BJ (cell line): Measurements from ENCODE around the gene TMEM31. TPM values are rescaled to one million over a fixed set of nuclear protein-coding genes. Genes with fewer than 3 reads are reported as not detected.

Experiments used
- CTCF ChIA-PET: fragments of 350-600 bp; formaldehyde crosslinking; extraction: SDS; loops from one replicate; lab custom pipeline; 2021; ENCODE audit warnings: antibody characterized with exemption, inconsistent platforms; lab: Yijun Ruan, JAX
- POLR2A ChIA-PET: fragments of 300-600 bp; sonication (Branson Sonifier 250); formaldehyde crosslinking; extraction: SDS; loops from one replicate; lab custom pipeline; 2021; ENCODE audit warnings: antibody characterized with exemption; lab: Charles Lee
- DNase-seq: peaks from one replicate; pipeline ENCODE4 v3.0.0-alpha.2; 2011; ENCODE audit warnings: low read depth
- H3K27me3 ChIP-seq: 2 replicates; pipeline ENCODE4 v1.6.0; 2011; ENCODE audit warnings: low read length; ENCODE audit not compliant: control insufficient read depth, insufficient read depth
- H3K36me3 ChIP-seq: 2 replicates; pipeline ENCODE4 v1.5.1; 2011; ENCODE audit warnings: low read length; ENCODE audit not compliant: control insufficient read depth, insufficient read depth
- H3K4me3 ChIP-seq: 2 replicates; pipeline ENCODE4 v1.5.1; 2011; ENCODE audit warnings: low read depth, mild to moderate bottlenecking, control low read depth, low read length
- polyA plus RNA-seq: library from polyadenylated mRNA; depleted of rRNA; stranded (reverse); fragments of >200 nt; gene quantifications from 2 replicates; pipeline ENCODE4 v1.2.3, GENCODE V29; 2011
- TF ChIP-seq, protein P1 (sequence below): IDR thresholded peaks from 2 replicates; pipeline ENCODE4 v1.5.1; 2011; ENCODE audit warnings: low read depth, mild to moderate bottlenecking, control low read depth, inconsistent platforms, low read length, moderate library complexity; ENCODE audit not compliant: insufficient read depth

TMEM31 gene
- polyA plus RNA-seq, 1 experiment: 0.16 TPM

DNA sequence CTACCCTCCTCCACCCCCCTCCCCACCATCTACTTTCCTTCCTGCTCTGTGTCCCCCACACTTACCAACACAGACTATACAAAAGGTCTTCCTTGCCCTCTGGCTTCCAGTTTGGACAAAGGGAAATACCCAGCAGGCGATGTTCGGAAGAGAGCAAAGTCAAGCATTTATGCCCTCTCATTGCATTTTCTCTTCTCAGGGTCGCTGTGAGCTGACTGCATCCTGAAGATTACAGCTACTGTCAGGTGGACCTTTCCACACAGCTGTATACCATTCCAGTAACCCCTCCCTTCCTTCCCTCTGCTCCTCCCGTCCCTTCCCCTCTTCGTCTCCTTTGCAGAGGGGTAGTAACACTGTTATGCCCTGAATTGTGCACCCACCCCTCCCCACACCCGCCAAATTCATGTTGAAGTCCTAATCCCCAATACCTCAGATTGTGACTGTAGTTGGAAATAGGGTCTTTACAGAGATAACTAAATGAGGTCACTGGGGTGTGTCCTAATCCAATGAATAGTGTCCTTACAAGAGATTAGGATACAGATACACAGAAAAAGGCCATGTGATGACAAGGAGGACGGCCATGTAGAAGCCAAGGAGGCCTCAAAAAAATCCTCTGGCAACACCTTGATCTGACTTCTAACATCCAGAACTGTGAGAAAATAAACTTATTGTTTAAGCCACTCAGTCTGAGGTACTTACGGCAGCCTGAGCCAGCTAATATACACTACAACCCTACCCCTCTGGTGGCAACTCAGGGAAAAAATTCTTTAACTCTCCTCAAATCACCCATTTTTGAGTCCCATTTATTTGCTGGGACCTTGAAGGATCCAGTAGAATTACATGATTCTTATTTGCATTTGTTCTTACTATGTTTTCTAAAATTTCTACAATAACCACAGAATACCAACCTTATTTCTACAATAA, 35.9 kb upstream of the TMEM31 start:
- Histone ChIP-seq H3K36me3 (no peaks in the 10 kb centered on the region; the same call in 1 of the 2 replicates), H3K4me3 (no peak overlapping the region), H3K27me3 (no peaks in the 10 kb centered on the region)
- POLR2A ChIA-PET: no interaction called here
- CTCF ChIA-PET: no interaction called here
- TF ChIP-seq, protein P1, sequence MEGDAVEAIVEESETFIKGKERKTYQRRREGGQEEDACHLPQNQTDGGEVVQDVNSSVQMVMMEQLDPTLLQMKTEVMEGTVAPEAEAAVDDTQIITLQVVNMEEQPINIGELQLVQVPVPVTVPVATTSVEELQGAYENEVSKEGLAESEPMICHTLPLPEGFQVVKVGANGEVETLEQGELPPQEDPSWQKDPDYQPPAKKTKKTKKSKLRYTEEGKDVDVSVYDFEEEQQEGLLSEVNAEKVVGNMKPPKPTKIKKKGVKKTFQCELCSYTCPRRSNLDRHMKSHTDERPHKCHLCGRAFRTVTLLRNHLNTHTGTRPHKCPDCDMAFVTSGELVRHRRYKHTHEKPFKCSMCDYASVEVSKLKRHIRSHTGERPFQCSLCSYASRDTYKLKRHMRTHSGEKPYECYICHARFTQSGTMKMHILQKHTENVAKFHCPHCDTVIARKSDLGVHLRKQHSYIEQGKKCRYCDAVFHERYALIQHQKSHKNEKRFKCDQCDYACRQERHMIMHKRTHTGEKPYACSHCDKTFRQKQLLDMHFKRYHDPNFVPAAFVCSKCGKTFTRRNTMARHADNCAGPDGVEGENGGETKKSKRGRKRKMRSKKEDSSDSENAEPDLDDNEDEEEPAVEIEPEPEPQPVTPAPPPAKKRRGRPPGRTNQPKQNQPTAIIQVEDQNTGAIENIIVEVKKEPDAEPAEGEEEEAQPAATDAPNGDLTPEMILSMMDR: no peak
- no peak for DNase-seq

DNA sequence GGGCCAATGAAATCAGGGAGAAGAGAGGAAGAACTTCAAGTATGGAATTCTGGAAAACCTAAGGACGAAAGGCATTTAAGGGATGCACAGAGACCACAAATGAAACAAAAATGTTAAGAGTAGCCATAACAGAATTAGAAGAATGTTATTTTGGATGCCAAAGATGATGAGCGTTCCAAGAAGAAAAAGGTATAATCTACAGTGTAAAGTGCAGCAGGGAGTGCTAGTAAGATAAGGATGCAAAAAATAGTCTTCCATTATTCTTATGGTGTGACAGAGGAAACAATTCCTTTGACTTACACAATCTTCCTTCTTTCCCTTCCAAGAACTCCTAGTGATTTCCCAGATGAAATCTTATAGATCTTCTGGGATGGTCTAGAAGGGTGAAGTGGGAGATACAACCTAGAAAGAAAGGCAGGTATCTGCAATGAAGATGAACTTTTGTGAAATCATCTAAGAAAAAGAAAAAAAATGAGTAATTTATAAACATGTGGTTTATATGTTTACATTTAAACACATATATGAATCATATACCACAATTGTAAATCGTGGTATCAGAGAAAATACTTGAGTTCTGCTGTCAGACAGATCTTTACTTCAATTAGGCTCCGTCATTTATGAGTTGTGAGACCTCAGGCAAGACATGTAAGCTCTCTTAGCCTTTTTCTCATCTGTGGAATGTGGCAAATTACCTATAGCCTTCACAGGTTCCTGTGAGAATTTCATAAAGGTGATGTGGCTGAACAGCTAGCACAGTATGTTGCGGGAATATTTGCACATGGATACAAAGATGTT, 32.3 kb upstream of the TMEM31 start:
- TF ChIP-seq, protein P1: no peak
- ChIA-PET CTCF (interaction anchor here (0.7 to 0.9 kb wide), 3 partner anchors 73 to 168 kb away, joined by 3 to 6 read pairs (median 3); no protein-coding TSS in a partner anchor), POLR2A (interaction anchor here (0.6 to 1.0 kb wide), 2 partner anchors 11 to 63 kb away, joined by 3 to 10 read pairs; no protein-coding TSS in a partner anchor)
- no peak for DNase-seq
- no peak overlapping the region for H3K4me3 ChIP-seq
- peaks cover 1% of the 10 kb centered on the region; the same call in 1 of the 2 replicates for H3K36me3 ChIP-seq
- no peaks in the 10 kb centered on the region for H3K27me3 ChIP-seq

DNA sequence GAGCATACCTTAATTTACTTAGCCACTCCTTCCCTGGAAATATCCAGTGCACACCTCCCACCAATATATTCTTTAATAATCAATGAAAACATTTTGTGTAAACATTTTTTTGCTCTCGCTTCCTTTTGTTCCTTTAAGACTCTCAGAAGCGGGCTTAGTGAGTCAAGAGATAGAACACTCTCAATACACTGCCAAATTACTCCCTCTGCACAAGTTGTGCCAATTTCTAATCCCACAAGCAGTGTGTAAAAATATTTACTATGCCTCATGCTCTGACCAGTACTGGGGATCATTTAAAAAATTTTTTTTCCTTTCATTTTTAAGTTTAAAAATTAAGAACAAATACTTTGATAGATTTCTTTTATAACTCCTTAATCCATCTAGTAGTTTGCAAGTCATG, 29.3 kb upstream of the TMEM31 start:
- POLR2A ChIA-PET: no interaction called here
- no peak for DNase-seq
- Histone ChIP-seq H3K36me3 (peaks cover 1% of the 10 kb centered on the region; the same call in 1 of the 2 replicates), H3K27me3 (no peaks in the 10 kb centered on the region), H3K4me3 (no peak overlapping the region)
- CTCF ChIA-PET: no interaction called here
- TF ChIP-seq, protein P1: no peak

DNA sequence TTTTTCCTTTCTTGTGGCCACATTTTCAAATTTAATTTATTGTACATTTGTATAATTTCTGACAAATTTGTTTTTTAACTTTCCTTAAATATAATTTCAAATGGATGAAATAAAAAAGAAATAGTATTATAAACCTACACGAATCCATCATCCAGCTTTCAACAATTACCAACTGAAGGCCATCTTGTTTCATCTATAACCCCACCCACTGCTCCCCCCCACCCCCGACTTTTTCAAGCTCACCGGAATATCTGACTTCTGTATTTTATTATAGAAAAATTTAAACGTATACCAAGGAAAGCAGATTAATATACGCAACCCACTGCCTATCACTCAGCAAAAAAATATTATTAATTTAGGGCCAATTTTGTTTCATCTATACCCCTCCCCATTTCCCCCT, 25.3 kb upstream of the TMEM31 start:
- DNase-seq: no peak
- Histone ChIP-seq H3K36me3 (peaks cover 1% of the 10 kb centered on the region; the same call in 1 of the 2 replicates), H3K4me3 (peak overlapping the region; percentile 71), H3K27me3 (no peaks in the 10 kb centered on the region)
- ChIA-PET CTCF (interaction anchor here (1.3 to 1.4 kb wide), 2 partner anchors 151 to 196 kb away, joined by 3 read pairs; no protein-coding TSS in a partner anchor), POLR2A (interaction anchor here (0.9 to 1.3 kb wide), 2 partner anchors 145 to 152 kb away, joined by 6 to 8 read pairs; no protein-coding TSS in a partner anchor)
- TF ChIP-seq, protein P1: no peak
